Measurements from ENCODE around the gene RPGRIP1L.

The RPGRIP1L gene

DNA sequence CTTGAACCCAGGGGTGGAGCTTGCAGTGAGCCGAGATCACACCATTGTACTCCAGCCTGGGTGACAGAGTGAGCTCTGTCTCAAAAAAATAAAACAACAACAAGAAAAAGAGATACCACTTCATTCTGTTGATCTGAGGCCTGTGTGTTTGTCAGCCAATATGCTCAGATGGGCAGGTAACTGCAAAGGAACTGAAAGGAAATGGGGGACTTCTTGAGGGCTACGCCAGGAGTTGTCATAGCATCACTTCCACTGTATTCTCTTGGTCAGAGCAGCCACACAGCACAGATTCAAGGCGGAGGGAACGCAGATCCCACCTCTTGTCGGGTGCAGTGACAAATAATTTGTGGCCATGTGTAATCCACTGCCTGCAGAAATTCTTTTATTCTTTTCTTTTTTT lies 126.8 kb downstream of the RPGRIP1L start:
- Histone ChIP-seq H3K27ac (ENCODE audit: low read depth, low read length) (no peak overlapping the region), H4K20me1 (ENCODE audit: control insufficient read depth, insufficient read depth, low read depth, low read length) (no peaks in the 10 kb centered on the region), H3K9me3 (ENCODE audit: control insufficient read depth, insufficient read depth, low read length) (no peaks in the 10 kb centered on the region), H3K36me3 (ENCODE audit: control insufficient read depth, low read length) (no peaks in the 10 kb centered on the region), H3K79me2 (ENCODE audit: control insufficient read depth, low read length) (no peaks in the 10 kb centered on the region), H3K4me3 (ENCODE audit: low read length) (no peak overlapping the region), H3K27me3 (ENCODE audit: control insufficient read depth, low read length) (no peaks in the 10 kb centered on the region), H3K9me2 (replicated peaks; ENCODE audit: control insufficient read depth, low read length) (no peaks in the 10 kb centered on the region), H3K4me1 (ENCODE audit: control insufficient read depth, low read length) (no peaks in the 10 kb centered on the region), H3F3A (ENCODE audit: control insufficient read depth, insufficient read depth) (no peaks in the 10 kb centered on the region), H3K4me2 (ENCODE audit: low read length) (no peak overlapping the region)
- TF ChIP-seq, protein P1, sequence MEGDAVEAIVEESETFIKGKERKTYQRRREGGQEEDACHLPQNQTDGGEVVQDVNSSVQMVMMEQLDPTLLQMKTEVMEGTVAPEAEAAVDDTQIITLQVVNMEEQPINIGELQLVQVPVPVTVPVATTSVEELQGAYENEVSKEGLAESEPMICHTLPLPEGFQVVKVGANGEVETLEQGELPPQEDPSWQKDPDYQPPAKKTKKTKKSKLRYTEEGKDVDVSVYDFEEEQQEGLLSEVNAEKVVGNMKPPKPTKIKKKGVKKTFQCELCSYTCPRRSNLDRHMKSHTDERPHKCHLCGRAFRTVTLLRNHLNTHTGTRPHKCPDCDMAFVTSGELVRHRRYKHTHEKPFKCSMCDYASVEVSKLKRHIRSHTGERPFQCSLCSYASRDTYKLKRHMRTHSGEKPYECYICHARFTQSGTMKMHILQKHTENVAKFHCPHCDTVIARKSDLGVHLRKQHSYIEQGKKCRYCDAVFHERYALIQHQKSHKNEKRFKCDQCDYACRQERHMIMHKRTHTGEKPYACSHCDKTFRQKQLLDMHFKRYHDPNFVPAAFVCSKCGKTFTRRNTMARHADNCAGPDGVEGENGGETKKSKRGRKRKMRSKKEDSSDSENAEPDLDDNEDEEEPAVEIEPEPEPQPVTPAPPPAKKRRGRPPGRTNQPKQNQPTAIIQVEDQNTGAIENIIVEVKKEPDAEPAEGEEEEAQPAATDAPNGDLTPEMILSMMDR (IDR thresholded peaks at IDR 0.05; ENCODE audit: low read depth, low read length, poor library complexity, severe bottlenecking): no peak
- TF ChIP-seq EZH2phosphoT487 (IDR thresholded peaks at IDR 0.05; ENCODE audit: borderline replicate concordance, low read length): no peak

DNA sequence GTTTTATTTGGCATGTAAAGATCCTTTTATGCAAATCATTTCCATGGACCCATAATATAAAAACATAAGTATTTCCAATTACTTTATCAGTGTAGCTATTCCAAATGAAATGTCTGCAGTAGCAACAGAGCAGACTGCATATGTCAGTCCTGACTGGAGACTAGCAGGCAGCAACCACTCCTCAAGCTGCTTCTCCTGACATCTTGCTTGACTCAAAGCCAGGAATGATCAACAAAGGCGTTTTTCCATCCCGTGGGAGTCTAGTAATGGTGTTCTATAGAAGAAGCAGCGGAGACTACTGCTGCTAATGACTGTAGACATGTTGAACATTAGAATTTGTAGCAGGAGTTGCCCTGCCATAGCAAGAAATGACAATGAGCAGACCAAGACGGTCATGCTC lies 127.4 kb downstream of the RPGRIP1L start:
- no peaks in the 10 kb centered on the region for H4K20me1 ChIP-seq (ENCODE audit: control insufficient read depth, insufficient read depth, low read depth, low read length)
- no peak overlapping the region for H3K4me2 ChIP-seq (ENCODE audit: low read length)
- H3K79me2 ChIP-seq (ENCODE audit: control insufficient read depth, low read length): no peaks in the 10 kb centered on the region
- no peaks in the 10 kb centered on the region for H3K36me3 ChIP-seq (ENCODE audit: control insufficient read depth, low read length)
- H3K27me3 ChIP-seq (ENCODE audit: control insufficient read depth, low read length): no peaks in the 10 kb centered on the region
- TF ChIP-seq, protein P1 (IDR thresholded peaks at IDR 0.05; ENCODE audit: low read depth, low read length, poor library complexity, severe bottlenecking): no peak
- TF ChIP-seq EZH2phosphoT487 (IDR thresholded peaks at IDR 0.05; ENCODE audit: borderline replicate concordance, low read length): no peak
- H3K4me3 ChIP-seq (ENCODE audit: low read length): no peak overlapping the region
- H3F3A ChIP-seq (ENCODE audit: control insufficient read depth, insufficient read depth): no peaks in the 10 kb centered on the region
- H3K9me3 ChIP-seq (ENCODE audit: control insufficient read depth, insufficient read depth, low read length): no peaks in the 10 kb centered on the region
- H3K9me2 ChIP-seq (replicated peaks; ENCODE audit: control insufficient read depth, low read length): no peaks in the 10 kb centered on the region
- H3K27ac ChIP-seq (ENCODE audit: low read depth, low read length): no peak overlapping the region
- no peaks in the 10 kb centered on the region for H3K4me1 ChIP-seq (ENCODE audit: control insufficient read depth, low read length)

DNA sequence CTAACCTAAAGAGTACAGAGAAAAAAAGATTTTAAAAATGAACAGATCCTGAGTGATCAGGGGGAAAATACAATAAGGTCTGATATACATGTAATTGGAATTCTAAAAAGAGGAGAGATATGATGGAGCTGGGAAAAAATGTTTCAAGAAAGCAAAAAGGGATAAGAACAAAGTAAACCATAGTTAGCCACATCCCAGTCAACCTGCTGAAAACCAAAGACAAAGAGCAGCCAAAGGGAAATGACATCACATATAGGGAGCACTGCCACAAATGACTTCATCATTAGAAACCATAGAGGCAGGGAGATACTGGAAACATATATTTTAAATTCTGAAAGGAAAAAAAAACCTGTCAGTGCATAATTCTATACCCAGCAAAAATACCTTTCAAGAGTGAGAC lies 131.9 kb downstream of the RPGRIP1L start:
- H3K4me3 ChIP-seq (ENCODE audit: low read length): no peak overlapping the region
- H3K4me2 ChIP-seq (ENCODE audit: low read length): no peak overlapping the region
- H3K79me2 ChIP-seq (ENCODE audit: control insufficient read depth, low read length): no peaks in the 10 kb centered on the region
- H3K27me3 ChIP-seq (ENCODE audit: control insufficient read depth, low read length): no peaks in the 10 kb centered on the region
- TF ChIP-seq, protein P1 (IDR thresholded peaks at IDR 0.05; ENCODE audit: low read depth, low read length, poor library complexity, severe bottlenecking): no peak
- TF ChIP-seq EZH2phosphoT487 (IDR thresholded peaks at IDR 0.05; ENCODE audit: borderline replicate concordance, low read length): no peak
- no peaks in the 10 kb centered on the region for H3K36me3 ChIP-seq (ENCODE audit: control insufficient read depth, low read length)
- no peaks in the 10 kb centered on the region for H4K20me1 ChIP-seq (ENCODE audit: control insufficient read depth, insufficient read depth, low read depth, low read length)
- H3K4me1 ChIP-seq (ENCODE audit: control insufficient read depth, low read length): no peaks in the 10 kb centered on the region
- no peak overlapping the region for H3K27ac ChIP-seq (ENCODE audit: low read depth, low read length)
- no peaks in the 10 kb centered on the region for H3K9me2 ChIP-seq (replicated peaks; ENCODE audit: control insufficient read depth, low read length)
- no peaks in the 10 kb centered on the region for H3K9me3 ChIP-seq (ENCODE audit: control insufficient read depth, insufficient read depth, low read length)
- no peaks in the 10 kb centered on the region for H3F3A ChIP-seq (ENCODE audit: control insufficient read depth, insufficient read depth)
